Measurements from ENCODE around the gene SGTB. TPM values are rescaled to one million over a fixed set of nuclear protein-coding genes. Genes with fewer than 3 reads are reported as not detected.
"Not testable (repeated sequence)": the region's sequence is repeated elsewhere in the genome, so short reads cannot be mapped to it uniquely, and the experiment has no call there.

Gene SGTB
- total RNA-seq, 1 donor from 2014 or later: 8.3 TPM

- no peak for DNase-seq
Observed at GRCh38 chr5:65668696-65669095, 53.2 kb downstream of the SGTB start.

DNA sequence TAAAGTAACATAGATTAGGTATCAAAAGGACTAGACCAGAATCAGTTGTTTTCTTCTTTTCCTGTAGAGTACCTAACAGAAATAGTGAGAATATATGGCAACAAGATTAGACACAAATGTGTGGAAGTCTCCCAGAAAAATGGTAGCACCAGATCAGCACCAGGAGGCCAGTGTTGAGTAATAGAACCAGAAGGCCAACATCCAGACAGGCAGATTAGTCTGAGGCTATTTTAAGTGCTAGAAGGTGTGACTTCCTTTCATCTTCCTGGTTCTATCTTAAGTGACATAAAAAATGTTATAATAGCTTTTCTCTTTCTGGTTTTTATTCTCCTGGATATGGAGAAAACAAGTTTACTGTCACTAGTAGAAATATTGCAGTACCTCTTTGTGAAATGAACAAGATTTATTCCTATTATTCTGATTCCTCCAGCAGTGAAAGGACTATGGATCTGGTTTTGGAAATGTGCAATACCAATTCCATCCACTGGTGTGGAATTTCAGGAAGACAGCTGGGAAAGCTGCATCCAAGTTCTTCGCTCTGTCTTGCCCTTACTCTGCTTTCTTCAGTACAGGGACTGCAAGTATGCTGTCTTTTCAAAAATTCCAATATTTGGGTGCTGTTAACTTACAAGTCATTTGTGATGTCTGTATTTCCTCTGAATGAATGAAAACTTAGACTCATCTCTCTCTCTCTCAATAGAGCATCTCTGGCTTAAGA is 57.9 kb downstream of the SGTB start:
- DNase-seq: peak; percentile 12

GRCh38 chr5:65654713-65655112 is 67.2 kb downstream of the SGTB start:
- no peak for DNase-seq

DNA sequence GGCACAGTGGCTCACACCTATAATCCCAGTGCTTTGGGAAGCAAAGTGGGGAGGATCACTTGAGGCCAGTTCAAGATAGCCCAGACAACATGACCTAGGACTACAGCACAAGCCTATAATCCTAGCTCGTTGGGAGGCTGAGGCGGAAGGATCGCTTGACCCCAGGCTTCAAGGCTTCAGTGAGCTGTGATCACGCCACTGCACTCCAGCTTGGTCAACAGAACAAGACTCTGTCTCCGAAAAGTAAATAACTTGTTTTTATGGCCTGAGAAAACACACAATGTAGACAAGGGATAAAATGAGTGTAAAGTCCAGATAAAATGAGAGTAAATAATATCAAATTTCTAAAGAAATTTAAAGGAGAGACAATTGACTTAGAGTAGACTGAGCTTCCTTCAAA is 70.8 kb downstream of the SGTB start:
- DNase-seq: no peak

DNA sequence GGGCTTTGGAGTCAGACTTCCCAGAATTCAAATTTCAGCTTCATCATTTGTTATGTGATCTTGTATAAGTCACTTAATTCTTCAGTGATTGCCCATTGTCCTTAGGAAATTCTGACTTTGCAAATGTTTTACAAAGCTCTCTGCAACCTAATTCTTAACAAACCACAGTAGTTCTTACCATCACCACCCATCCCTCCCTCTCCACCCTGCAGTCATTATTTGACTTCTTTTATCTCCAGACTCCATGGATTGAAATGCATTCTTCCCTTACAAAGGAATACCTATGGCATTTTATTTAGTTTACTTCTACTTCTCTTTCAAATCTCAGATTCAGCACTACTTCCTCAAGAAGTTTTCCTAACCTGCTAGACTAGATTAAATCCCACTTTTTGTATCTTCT is 74.0 kb downstream of the SGTB start:
- DNase-seq: no peak

DNA sequence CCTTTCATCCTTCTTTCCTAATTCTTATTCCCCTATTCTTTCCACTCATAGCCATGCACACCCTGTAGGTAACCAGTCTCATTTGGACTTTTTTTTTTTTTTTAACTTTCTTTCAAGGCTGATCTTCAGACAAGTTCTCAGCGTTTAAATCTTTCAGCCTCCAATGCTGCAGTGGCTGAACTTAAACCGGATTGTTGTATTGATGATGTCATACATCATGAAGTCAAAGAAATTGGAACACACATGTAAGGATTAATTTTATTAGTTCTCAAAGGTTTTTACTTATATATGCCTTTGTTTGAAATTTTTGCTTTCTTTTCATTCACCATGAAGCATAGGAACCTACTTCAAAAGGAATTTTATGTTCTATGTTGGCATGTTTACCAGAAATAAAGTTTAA is 75.0 kb downstream of the SGTB start:
- DNase-seq: no peak

DNA sequence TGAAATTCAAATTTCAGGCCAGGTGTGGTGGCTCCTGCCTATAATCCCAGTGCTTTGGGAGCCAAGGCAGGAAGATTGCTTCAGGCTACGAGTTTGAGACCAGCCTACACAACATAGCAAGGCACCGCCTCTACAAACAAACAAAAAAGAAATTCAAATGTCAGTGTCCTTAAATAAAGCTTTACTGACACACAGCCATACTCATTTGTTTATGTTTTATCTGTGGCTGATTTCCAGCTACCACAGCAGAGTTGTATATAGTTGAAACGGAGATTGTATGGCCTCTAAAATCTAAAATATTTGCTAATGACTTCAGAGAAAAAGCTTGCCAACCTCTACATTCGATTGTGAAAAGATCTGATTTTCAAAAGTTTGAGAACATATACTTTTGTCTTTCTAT is 81.7 kb downstream of the SGTB start:
- no peak for DNase-seq

DNA sequence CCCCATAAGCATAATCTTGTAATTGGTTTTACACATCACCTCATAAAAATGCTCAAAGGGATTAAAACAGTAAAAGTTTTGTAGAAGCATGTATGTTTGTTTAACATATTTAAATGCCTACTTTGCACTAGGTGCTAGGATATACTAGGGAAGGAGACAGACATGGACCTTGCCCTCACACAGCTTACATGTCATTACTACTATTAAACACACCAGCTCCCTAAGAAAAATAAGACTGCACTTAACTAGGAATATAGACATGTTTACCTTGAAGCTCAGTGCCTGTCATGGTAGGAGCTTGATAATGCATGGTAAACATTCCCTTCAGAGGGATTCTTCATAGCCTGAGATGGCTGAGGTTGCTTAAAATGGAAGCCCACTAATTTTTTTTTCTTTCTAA is 90.9 kb downstream of the SGTB start:
- no peak for DNase-seq

DNA sequence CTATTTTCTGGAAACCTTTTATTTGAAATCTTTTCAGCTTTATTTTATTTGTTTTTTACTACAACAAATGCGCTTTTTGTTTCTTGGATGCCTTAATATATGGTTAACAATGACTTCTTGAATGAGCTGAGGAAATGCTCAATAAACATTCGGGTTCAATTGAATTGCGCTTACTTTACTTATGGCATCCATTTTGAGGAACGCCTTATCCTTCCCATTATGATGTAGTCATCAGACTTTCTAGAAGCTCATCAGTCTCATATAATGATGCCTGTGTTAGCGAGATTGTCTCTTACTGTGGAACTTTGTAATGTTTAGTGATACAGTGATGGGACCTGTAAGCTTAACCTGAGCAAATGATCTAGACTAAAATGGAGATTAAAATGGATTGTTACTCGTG is 96.2 kb downstream of the SGTB start:
- DNase-seq: peak; percentile 10

GRCh38 chr5:65624571-65625555 is 97.0 kb downstream of the SGTB start, which contains the start of the genes SHLD3 and TRAPPC13:
SHLD3 (plus strand) TSS chr5:65625027; CDS start chr5:65629588, 4,561 bp downstream.
TRAPPC13 (plus strand) TSS chr5:65625027; CDS start chr5:65625061, 34 bp downstream.
- peak; percentile 96 for DNase-seq

DNA sequence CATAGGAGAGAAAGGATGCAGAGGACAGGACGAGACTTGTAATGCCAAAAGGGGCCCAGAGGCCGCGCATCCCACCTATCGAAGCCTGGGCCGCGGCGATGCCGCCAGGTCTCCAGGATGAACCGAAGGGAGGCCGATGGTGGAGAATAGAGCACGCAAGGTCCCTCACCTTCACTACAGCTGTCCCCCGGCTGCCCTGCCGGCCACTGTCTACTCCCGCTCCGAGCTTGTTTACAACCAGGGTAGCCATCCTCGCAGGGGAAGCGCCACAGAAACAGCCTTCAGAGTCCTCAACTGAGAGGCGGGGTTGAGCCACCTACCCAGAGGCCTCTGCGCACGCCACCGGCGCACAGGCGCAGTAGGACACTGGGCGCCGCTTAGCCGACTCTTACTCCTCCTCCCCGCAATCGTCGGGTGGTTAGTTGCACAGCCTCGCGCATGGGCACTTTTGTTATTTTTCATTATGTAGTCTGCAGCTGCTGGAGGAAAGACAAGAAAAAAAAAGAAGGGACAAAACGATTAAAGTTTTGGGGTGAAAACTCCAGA is 97.8 kb downstream of the SGTB start, which contains the start of gene TRIM23:
TSS of gene TRIM23 (minus strand) at position 309 of the 546 bp plus-strand sequence. CDS start at position 250, 59 bp downstream.
- peak; percentile 98 for DNase-seq

DNA sequence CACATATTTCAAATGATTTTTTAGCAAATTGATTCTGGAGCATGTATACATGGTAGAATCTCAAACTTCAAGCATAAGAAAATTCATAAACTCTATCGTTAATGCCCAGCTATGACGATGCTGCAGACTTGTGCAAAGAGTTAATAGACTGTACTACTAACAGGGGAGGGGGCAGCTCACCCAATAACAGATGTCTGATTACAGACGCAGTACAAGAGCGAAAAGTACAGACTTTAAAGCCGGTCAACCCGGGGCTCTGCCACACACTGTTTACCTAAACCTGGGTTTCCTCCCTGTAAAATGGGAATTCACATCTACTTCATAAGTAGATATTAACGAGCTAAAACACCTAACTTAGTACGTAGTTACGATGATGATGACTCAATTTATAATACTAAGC is 98.4 kb downstream of the SGTB start:
- DNase-seq: peak; percentile 2

GRCh38 chr5:65621961-65622360 is 99.9 kb downstream of the SGTB start:
- not testable (repeated sequence) for DNase-seq

GRCh38 chr5:65620021-65620420 is 101.9 kb downstream of the SGTB start:
- no peak for DNase-seq

Other genes starting within 250 kb of the SGTB start
- gene ADAMTS6, start 240.2 kb downstream of the SGTB start, total RNA-seq: 8.1 TPM
- 12.4 TPM for gene CENPK, start 158.9 kb downstream of the SGTB start, total RNA-seq
- 76.6 TPM for gene PPWD1, start 158.8 kb downstream of the SGTB start, total RNA-seq
- gene TRIM23, start 97.8 kb downstream of the SGTB start, total RNA-seq: 37.7 TPM
- gene SHLD3, start 97.1 kb downstream of the SGTB start, total RNA-seq: 5.7 TPM
- 39.5 TPM for gene TRAPPC13, start 97.1 kb downstream of the SGTB start, total RNA-seq
- 23.7 TPM for gene NLN, start 96 bp upstream of the SGTB start, total RNA-seq
- 95.0 TPM for gene ERBIN, start 204.5 kb upstream of the SGTB start, total RNA-seq

All from tongue (tissue), 2 donors.